Frontal cortex (tissue), 4 donors: Measurements from ENCODE around the gene SERTAD2. TPM values are rescaled to one million over a fixed set of nuclear protein-coding genes. Genes with fewer than 3 reads are reported as not detected.

Experiments used
- DNase-seq, 2 donors: peaks; one replicate each; pipeline ENCODE4 v3.0.0; 2012; ENCODE audit warnings: low spot score in 2 of 2
- FAIRE-seq: peaks from 2 replicates; lab custom pipeline; 2012; peaks lifted over from hg19 to GRCh38; lab: Jason Lieb, UNC
- total RNA-seq: library from RNA; depleted of rRNA; stranded (reverse); fragments of >200 nt; gene quantifications from one replicate; pipeline ENCODE4 v1.2.3, GENCODE V29; 2014
- donor health status: control.
- donor health status: control.
- donor health status: control.

The SERTAD2 gene
- total RNA-seq, 1 donor from 2014 or later, result 3.7 TPM

DNA sequence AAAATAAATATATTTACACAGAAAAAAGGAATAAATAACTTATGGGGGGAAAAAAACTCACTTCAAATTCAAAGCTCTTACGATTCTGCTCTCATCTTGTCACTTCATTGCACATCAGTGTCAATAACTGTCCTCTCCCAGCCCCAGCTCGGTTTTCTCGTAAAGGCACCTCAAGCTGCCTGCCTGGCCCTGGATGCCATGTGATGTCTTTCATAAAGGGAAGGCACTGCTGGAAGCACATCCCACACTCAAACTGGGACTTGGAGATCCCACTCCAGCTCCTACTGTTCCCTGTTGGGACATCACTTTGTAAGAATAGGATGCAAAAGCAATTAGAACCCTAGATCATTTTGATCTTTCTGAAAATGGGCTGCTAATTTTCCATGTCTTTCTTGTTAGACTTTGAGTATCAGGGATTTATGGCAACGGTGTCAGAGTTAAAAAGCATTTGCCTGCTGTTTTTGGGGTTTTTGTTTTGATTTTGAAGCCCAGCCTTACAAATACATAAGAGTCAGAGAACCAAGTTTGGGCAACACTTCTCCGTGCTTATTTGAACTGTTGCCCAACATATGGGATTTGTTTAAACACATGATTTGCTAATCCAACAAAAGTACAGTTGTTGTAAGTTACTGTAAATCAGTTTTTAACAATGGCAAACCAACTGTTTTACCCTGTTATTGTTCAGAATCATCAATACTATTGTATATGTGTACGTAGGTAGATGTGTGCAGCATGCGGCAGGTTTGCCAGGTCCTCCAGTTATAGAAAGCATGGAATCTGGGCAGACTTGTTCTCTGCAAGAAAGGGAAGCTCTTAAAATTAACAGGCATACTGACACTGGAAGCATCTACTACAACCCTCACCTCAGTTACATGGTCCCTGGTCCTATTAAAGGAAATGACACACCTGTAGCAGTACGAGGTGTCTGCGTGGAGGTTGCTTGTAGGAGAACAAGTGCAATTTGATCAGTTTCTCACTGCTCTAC, 20.6 kb downstream of the SERTAD2 start:
- no peak for DNase-seq
- FAIRE-seq, result no peak

DNA sequence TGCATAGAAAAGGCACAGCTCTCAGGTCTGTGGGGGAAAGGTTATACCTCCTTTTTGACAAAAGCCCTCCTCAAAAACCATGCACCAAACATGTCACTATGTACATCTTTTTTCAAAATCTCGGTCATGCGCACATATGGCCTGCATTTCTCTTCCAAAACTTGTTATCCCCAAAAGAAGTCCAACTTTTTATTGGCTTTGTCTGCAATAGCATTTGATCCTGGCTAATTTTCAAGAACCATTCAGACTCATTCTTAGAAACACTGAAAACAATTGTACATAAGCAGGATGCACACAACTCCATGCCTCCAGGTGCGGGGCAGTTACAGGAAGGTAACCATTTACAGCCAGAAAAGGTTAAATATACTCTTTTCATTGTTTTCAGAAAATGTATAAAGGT, 21.9 kb downstream of the SERTAD2 start:
- no peak for DNase-seq

DNA sequence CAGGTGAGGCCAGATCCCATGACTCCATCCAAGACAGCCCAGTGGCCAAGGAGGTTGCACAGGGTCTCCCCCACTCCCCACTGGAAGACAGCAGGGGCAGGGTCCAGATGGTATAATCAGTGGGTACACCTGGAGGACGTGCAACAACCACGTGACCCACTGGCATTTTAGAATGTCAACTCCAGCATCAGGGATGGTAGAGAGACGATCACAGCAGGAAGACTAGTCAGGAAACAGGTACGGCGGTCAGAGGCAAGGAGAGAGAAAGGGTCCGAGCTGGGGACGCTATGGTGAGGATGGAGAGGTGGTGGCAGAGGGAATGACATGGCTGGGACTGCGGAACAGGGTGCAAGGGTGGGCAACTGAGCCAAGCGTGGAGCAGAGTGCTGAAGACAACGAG, 23.0 kb downstream of the SERTAD2 start:
- FAIRE-seq, result no peak
- DNase-seq, result no peak

More for the DNA sequence above, 21.9 kb downstream of the SERTAD2 start:
- no peak for FAIRE-seq

DNA sequence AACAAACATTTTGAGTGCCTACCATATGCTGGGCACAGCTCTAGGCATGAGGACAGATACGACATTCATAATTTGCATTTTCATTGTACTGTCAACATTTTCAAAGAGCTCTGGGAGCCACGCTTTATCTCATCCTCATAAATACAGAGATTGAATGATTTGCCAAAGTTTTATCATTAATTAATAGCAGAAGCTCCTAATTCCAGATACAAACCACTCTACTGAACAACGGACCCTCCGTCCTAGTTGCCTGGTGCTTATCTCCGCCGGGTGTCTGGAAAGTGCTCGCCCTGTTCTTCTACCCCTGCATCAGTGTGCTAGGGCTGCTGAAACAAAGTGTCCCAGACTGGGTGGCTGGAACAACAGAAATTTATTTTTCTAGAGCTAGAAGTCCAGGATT, 23.8 kb downstream of the SERTAD2 start:
- DNase-seq, result no peak
- no peak for FAIRE-seq

DNA sequence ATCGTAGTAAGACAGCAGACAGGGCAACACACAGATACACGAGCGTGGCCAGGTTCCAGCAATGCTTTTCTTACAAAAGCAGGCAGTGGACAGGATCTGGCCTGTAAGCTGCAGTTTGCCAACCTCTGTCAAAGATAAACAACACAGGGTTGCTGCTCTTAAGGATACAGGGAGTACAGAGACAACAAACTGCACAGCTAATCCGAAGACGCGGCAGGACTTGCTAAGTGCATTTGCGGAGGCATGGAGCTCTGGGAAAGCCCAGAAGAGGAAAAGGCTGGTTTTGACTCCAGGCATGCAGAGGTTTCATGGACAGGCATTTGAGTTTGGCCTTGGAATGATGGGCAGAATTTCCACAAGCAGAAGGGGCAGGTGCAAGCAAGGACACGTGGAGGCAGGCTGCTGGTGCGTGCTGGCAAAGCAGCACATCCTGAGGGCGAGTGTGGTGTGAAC, 24.4 kb downstream of the SERTAD2 start:
- FAIRE-seq (no peak), DNase-seq (no peak)

DNA sequence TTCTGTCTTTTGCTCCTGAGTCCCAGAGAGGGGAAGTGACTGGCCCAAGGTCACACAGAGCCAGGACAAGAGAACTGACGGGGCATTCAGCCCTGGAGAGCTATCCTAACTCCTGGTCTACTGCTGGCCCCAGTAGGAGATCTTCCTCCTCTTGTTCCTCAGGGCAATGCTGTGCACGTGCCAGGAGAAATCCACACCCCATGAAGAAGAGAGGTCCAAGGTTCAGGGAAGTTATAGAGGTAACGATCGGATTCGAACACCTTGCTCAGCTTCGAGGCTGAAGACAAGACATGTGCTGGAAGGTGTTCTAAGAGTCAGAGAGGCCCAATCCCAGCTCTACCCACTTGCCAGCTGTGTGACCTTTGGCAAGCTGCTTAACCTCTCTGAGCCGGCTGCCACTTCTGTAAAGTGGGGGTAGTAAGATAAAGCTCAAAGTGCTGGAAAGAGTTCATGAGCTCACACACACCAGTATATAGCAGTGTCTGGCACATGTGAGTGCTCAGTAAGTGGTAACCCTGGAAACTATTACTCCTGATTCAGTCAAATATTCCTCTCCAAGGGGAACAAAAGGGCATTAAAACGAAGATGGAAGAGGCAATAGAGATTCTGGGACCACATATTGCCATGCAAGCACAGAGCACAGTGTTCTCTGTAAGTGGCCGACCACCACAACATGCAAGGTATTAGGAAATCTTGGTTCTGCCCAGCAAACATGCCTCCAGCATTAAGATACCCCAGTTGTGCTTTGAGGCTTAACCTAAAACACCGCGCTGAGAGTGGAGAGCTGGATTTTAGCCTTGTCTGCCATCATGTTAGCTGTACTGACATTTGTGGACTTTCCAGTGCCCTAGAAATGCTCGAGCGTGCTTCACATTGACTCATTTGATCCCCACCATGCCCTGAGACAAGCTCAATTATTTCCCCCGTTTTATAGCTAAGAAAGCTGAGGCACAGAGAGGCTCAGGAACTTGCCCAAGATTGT, 25.6 kb downstream of the SERTAD2 start:
- DNase-seq (no peak), FAIRE-seq (no peak)

DNA sequence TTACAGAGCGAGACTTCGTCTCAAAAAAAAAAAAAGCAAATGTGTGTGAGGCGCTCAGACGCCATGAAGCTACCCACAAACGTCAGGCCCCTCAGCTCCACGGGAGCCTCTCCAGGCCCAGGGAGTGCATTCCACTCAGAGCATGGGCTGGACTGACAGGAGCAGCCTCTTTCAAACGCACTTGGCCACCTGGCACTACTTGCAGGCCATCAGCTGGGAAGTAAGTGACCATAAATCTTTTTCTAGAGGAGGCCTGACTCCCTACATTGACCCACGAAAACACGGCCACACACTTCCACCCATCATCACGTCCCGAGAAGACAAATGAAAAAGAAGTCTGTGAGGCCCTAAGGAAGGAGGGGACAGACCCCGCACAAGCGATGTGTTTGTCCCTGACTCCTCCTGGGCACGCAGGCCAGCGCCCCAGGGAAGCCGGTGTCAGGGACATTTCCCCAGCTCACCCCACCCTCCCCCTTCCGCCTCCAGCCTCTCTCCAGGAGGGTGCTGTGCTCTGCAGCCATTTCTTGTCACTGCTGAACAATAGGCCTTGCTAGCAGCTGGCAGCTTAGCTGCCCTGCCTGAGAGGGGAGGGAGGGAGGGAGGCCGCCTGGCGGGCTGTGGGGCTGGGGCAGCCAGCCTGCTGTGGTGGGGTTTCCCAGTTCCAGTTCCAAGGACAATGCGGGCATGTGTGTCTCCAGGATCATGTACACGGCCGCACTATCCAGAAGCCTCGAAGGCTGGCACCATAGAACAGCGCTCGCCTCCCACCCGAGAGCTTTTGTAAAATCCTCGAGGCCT, 26.6 kb downstream of the SERTAD2 start:
- DNase-seq (peak; percentile 49 to 58), FAIRE-seq (no peak)

DNA sequence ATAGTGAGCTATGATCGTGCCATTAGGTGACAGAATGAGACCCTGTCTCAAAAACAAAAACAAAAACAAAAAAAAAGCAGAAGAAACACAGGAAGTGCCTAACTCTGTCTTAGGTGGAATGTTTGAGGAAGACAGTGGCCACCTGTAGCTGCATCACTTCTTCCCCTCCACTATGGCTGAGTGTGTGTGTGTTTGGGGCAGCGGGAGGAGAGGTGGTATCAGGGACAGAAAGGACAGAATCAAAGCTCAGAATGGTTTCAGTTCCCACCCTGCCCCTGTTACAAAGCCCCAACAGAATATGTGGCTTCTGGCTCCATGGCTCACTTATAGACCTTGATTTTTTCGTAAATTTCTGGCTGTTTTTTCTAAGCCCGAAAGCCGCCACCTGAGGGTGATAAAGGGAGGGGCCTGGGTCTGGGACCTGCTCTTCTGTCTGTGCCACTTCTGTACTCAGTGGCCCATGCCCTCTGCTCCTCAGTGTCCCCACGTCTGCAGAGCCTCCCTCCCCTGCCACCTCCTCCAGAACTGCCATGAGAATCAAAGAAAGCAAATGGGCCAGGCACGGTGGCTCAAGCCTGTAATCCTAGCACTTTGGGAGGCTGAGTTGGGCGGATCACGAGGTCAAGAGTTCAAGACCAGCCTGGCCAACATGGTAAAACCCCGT, 27.4 kb downstream of the SERTAD2 start:
- no peak for FAIRE-seq

DNA sequence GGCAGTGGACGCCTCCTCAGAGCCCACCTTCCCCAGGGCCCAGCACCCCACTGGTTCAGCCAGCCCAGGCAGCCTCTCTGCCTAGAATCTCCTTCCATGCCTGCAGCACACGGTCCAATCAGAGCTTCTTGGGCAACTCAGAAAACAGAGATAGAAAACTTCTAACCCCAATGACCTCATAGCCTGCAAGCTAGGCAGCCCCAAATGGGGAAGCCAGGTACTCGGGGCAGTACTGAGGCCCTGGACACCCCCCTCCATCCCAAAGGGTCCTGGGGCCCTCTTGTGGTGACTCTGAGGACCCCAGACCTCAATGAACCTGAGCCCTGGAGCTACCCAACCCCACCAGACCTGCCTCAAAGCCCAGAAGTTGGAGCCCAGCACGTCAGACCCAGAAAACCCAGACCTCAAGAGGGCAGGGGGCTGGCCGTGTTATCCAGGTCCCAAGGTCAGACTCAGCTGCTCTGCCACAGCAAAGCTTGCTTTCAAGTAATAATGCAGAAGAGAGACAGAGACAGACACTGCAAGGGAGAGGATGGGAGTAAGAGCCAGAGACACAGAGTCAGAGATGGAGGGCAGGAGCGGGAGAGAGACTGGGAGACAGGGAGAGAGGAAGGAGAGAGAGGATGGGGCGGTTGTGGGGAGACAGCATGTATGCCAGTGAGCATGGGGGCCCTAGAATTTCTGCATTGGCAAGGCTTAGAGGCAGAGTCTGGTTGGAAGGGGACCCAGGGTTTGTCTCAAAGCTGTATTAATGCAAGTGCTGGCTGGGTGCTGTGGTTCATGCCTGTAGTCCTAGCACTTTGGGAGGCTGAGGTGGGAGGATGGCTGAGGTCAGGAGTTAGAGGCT, 28.2 kb downstream of the SERTAD2 start:
- DNase-seq (no peak), FAIRE-seq (no peak)

More for the DNA sequence above, 27.4 kb downstream of the SERTAD2 start:
- no peak for DNase-seq

DNA sequence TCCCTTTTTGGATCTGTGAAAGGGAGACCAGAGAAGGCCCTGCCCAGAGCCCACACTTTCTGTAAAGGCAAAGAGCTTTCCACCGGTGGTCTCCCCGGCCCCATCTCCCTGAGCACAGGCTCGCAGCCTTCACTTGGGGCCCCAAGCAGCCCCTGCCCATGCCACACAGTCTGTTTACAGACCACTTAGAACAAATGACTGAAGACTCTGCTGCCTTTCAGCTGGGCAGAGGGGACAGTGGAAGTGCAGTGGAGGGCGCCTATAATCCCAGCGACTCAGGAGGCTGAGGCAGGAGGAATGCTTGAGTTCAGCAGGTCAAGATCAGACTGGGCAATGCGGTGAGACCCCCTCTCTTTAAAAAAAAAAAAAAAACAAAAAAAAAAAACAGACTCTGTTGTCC, 28.9 kb downstream of the SERTAD2 start:
- DNase-seq (no peak), FAIRE-seq (no peak)

DNA sequence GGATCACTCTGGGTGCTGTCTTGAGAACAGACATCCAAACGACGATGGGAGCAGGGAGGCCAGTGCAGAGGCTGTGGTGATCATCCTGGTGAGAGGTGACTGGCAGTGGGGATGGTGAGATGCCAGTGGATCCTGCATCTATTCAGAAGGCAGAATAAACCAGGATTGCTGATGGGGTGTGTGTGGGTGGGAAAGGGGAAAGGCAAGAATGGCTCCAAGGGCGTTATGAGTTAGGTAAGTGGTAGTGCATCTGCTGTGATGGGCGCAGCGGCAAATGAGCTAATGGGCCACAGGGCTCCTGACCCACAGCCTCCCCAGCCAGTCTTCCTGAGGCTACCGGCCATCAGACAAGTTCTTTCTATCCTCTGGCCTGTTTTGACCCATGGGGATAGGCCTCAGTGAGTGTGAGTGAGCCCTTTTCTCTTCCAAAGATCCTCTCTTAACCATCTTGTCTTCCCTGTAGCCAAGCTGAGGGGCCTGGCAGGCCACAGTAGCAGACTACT, 29.6 kb downstream of the SERTAD2 start:
- DNase-seq (no peak), FAIRE-seq (no peak)

DNA sequence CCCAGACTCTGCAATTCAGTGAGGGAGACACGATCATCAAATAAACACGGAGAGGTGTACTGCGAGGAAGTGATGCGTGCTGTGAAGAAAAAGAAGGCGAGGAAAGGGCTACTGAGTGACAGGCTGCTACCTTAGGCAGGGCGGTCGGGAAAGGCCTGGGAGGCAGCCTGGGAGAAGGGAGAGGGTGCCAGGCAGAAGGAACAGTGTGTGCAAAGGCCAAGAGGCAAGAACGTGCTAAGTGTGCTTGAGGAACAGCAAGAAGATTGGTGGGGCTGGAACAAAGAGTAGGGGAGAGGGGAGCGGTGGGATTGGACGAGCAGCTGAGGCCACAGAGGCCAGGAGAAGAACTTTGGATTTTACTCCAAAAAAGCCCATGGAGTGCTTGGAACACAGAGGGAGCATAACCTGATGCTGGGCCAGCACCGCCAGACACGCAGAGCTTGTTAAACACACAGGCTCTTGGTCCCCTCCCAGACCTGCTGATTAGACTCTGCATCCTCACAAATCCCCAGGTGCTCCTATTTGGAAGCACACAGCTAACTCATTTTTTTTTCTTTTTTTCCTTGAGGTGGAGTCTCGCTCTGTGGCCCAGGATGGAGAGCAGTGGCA, 30.4 kb downstream of the SERTAD2 start:
- FAIRE-seq, result no peak
- no peak for DNase-seq

DNA sequence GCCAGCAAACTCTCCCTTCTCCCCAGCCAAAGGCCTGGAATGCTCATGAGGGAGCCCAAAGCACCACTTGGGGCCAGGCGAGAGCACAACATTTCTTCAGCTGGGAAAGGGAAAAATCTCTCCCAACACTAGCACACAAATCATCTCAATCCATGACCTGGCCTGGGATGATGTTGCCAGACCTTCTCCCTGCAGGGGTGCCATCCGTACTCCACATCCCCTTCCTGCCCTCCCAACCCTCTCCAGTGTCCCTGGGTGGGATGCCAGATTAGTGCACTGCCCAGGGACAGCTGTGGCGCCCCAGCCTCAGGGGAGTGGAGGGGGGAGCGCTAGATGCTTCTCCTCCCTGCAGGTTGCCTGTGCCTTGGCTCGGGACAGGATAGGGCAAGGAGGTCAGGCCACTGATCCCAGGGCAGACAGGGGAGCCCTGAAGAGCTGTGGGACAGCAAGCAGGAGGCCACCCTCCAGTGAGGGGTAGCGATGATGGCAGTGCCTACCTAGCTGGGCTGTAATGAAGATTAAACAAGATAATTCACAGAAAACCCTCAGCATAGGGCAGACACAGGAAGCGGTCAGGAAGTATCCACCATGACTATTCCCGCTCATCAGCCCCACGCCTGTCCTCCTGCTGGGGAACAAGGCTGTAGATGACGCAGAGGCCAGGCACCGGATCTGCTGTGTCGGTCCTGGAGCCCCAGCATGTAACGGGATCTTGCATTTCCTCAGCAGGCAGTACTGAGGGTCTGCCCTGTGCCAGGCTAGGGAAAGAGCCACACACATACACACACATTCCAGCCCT, 31.1 kb downstream of the SERTAD2 start:
- DNase-seq, result no peak
- FAIRE-seq, result no peak

DNA sequence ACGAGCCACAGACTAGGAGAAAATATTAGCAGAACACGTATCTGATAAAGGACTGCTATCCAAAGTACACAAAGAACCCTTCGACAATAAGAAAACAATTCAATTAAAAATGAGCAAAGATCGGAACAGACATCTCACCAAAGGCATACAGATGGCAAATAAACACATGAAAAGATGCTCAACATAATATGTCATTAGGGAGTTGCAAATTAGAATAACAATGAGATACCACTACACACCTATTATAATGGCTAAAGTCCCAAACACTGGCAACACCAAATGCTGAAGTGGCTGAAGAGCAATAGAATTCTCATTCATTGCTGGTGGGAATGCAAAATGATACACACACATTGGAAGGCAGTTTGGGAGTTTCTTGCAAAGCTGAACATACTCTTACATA, 33.1 kb downstream of the SERTAD2 start:
- no peak for DNase-seq
- FAIRE-seq, result no peak

DNA sequence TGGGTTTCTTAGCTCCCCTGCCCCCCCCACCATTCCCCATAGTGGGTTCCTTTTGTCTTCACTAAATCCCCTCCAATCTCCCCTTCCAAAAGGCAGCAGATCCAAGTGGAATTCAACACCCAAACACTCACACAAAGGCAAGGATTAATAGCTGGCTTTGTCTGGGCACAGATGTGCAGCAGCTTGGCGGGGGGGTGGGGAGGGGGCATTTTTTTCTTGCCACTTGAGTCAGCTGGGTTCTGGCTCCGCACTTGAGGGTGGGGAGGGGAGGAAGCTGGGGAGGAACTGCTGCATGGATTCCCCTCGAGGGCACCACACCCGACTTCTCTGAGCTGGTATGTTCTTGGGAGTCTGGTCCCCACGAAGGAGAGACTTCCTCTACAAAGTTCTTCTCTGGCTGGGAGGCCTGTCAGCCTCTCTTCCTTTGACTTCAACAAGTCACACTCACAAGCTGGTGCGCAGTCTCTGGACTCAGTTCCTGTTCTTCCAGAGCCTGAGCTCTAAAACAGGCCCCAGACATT, 36.0 kb downstream of the SERTAD2 start:
- no peak for DNase-seq
- FAIRE-seq, result no peak

DNA sequence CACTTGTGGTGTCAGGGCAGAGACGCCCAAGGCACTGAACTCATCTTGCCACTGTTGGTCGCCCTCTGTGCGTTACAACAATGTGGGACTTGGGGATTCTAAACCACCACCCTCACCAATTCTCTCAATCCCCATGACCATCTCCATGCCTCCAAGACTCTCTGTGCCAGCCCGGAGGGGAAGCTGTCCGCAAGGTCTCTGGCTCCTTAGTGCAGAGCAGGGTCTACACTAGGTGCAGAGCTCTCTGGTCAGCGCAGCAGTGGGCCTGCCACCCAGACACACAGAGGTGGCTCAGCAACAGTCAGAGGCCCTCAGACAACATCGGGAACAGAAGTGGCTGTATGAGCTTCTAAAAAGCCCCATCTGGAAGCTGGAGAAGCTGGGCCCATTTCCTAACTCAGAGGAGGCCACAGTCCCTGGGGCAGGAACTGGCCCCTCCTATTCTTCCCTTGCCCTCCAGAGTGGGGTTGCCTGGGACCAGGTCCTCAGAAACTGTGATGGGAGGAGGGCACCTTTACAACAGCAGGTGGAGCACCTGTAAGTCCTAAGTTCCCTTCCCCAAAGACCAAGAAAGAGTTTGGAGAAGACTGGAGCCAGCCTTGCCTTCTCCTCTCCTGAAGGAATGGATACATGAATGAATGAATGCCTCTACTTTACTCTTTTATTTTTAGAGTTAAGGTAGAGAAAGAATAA, 37.7 kb downstream of the SERTAD2 start:
- DNase-seq (no peak), FAIRE-seq (no peak)
